Activated effector memory CD4-positive, alpha-beta T cell treated with Interleukin-2 at 50 U/mL for 16 hours (primary cell): ENCODE results near the gene ADAMTS13.
"Not testable (repeated sequence)": the region's sequence is repeated elsewhere in the genome, so short reads cannot be mapped to it uniquely, and the experiment has no call there.

Experiments
- DNase-seq: peaks from one replicate; pipeline ENCODE4 v3.0.0-alpha.2; 2020

ADAMTS13 gene

GRCh38 chr9:133421615-133422542 is at the start of gene ADAMTS13:
ADAMTS13 (plus strand) TSS chr9:133422367; CDS start chr9:133422444, 77 bp downstream.
- no peak for DNase-seq

DNA sequence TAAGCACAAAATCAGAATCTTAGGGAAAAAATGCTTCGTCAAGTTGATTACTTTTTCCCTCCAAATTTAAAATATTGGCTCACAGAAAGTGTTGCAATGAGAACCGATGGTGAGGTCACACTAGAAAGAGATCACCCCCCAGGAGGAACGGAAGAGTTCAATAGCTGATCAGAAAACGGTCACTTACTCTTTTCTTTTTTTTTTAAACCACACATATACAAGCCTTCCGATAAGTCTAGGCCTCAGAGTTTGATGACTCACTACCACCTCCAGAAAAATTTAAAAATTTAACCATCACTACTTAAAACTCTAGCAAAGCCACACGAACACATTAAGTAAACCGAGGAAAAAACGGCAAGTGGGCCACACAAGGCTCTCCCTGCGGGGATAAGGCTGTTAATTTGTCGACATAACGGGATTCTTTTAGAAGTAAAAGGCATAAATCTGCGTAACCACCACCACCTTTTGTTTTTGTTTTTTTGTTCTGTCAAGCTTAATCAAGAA is 47.5 kb upstream of the ADAMTS13 start:
- DNase-seq = no peak

DNA sequence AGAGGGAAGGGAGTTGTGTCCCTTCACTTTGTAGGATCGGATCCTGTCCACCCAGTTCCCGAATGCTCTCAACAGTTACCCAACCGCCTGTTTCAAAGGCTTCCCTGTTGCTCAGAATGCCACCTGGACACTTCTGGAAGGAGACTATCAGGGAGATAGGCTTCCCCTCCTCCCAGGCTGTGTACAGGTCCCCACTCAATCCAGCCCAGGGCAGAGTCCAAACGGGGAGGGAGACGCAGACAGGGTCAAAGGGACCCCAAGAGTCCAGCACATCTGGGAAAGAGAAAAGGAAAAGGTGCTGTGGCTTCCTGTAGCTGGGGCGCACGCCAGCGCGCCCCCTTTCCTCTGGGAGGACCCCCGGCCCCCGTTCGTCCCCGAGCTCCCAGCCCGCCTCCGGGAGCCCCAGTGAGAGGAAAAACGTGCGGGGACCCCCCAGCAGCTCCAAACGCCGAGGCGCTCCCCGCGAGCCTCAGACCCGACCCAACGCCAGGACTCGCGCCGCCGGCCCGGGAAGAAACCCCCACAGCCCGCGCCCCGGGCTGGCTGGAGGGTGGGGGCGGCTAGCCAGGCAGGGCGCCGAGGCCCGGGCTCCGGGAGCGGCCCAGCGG is 46.9 kb upstream of the ADAMTS13 start:
- no peak for DNase-seq

DNA sequence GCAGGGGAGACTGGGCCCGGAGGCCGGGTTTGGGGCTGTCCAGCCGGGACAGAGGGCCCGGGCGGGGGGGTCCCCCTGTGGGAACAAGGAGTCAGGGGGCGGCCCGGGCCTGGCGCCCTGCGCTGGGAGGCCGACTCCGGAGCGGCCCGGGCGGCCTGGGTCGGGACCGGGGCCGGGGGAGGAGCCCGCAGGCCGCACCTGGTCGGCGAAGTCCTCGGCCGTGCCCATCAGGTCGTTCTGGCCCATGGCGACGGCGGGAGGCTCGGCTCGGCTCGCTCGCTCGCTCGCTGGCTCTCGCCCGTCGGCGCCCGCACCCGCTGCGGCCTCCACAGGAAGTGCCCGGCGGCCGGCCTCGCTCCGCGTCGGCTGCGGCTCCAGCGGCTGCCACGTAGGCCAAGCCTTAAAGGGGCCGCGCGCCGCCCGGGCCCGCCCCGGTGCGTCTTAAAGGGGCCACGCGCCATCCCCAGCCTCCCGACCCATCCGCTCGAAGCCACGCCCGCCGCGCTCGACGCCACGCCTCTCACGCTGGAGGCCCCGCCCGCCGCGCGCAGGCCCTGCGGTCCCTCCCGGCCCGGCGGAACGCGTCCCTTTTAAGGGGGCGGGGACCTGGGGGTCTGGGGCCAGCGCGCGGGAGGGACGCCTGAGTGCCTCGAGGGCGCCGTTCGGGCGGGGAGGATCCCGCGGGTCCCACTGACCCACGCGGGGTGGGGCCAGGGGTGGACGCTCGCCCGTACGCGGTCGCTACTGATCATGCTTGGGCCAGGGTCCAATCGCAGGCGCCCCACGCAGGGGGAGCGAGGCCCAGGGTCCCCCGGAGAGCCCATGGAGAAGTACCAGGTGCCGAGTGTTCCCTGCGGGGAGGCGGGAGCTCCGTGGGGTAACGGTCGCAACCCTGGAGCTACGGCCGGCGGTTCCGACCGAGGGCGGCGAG is 46.2 kb upstream of the ADAMTS13 start, which contains the start of the genes STKLD1 and SURF4:
STKLD1 (plus strand) TSS at position 643 of the 931 bp plus-strand sequence; CDS start at position 751, 108 bp downstream.
SURF4 (minus strand) TSS at position 337 of the 931 bp plus-strand sequence; CDS start at position 246, 91 bp downstream.
- peak; percentile 95 for DNase-seq

DNA sequence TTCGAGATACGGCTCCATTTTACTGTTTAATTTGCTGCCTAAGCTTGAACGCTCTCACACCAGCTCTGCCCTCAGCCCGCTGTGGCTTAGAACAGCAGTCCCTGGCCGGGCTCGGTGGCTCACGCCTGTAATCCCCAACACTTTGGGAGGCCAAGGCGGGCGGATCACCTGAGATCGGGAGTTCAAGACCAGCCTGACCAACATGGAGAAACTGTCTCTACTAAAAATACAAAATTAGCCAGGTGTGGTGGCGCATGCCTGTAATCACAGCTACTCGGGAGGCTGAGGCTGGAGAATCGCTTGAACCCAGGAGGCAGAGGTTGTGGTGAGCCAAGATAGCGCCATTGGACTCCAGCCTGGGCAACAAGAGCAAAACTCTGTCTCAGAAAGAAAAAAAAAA is 44.9 kb upstream of the ADAMTS13 start:
- DNase-seq = not testable (repeated sequence)

DNA sequence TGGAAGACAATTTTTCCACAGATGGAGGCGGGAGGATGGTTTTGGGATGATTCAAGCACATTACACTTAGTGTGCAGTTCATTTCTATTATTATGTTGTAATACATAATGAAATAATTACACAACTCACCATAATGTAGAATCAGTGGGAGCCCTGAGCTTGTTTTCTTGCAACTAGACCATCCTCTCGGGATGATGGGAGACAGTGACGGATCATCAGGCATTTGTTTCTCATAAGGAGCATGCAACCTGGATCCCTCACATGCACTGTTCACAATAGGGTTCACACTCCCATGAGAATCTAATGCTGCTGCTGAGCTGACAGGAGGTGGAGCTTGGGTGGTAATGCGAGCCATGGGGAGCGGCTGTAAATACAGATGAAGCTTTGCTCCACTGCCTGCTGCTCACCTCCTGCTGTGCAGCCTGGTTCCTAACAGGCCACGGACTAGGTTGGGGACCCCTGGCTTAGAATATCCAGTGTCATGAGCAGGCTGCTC is 44.4 kb upstream of the ADAMTS13 start:
- DNase-seq = no peak

- no peak for DNase-seq
Observed at GRCh38 chr9:133378408-133378962, 43.7 kb upstream of the ADAMTS13 start.

GRCh38 chr9:133379153-133380086 is 42.7 kb upstream of the ADAMTS13 start:
- no peak for DNase-seq

GRCh38 chr9:133380734-133381133 is 41.4 kb upstream of the ADAMTS13 start:
- no peak for DNase-seq

DNA sequence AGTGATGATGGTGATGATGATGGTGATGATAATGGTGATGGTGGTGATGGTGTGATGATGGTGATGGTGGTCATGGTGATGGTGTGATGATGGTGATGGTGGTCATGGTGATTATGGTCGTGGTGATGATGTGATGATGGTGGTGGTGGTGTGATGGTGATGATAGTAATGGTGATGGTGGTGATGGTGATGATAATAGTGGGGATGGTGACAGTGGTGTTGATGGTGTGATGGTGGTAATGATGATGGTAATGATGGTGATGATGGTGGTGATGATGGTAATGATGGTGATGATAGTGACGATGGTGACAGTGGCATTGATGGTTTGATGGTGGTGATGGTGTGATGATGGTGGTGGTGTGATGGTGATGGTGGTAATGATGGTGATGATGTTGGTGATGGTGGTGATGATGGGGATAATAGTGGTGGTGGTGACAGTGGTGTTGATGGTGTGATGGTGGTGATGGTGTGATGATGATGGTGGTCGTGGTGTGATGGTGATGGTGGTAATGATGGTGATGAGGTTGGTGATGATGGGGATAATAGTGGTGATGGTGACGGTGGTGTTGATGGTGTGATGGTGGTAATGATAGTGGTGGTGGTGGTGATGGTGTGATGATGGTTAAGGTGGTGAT is 39.5 kb upstream of the ADAMTS13 start:
- DNase-seq = no peak

- DNase-seq = no peak
Observed at GRCh38 chr9:133383438-133383837, 38.7 kb upstream of the ADAMTS13 start.

GRCh38 chr9:133384736-133385321 is 37.3 kb upstream of the ADAMTS13 start:
- no peak for DNase-seq

DNA sequence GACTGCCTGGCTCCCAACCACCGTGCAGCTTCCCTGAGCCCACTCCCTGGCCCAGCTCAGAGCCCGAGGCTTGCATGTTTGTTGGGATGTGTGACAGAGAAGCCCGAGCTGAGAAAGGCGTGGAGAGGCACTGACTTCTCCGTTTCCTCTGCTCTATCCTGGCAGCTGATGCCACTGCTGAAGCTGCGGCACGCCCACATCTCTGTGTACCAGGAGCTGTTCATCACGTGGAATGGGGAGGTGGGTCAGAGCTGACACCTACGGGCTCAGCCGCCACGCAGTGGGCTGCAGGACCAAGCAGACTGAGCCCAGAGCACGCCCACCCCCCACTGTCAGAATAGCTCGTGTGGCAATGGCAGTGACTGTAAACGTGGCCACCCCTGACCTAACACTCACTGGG is 36.7 kb upstream of the ADAMTS13 start:
- no peak for DNase-seq

- no peak for DNase-seq
Observed at GRCh38 chr9:133386338-133386737, 35.8 kb upstream of the ADAMTS13 start.

DNA sequence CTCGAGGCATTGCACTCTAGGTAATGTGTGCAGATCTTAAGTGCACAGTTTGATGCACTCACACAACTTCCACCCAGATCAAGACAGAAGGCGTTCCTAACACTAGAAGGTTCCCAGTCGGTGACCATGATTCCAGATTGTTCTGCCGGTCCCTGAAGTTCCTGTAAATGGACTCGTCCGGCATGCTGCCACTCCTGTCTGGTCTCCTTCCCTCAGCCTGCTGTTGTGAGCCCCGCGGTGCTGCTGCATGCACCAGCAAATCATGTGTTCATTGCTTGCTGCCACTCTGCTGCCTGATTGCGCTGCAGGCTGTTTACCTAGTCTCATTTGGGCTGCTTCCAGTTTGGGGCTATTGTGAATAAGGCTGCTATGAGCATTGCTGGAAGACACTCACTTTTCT is 34.5 kb upstream of the ADAMTS13 start:
- DNase-seq = no peak

DNA sequence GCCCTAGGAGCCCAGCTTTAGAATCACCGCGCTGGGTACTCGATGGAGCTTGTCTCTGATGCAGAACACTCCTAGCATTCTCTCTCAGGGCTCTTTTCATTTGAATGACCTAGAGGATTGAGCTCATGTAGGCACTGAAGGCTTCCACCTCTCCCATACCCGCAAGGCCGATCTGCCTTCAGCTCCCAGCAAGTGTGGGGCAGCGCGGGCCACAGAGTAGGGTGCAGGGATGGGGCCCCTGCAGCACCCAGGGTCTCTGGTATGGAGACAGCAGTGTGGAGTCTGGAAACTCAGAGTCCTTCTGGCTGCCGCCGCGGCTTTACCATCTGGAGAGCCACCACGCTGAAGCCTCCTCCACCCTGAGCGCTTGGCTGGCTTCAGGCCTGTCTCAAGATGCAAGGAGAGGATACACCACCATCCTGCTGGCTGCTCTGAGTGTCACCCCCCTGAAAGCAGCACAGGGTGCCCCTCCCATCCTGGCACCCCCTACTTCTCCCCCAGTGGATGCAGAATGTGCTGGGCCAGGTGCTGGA is 33.1 kb upstream of the ADAMTS13 start:
- DNase-seq = no peak

GRCh38 chr9:133389562-133389961 is 32.6 kb upstream of the ADAMTS13 start:
- no peak for DNase-seq

DNA sequence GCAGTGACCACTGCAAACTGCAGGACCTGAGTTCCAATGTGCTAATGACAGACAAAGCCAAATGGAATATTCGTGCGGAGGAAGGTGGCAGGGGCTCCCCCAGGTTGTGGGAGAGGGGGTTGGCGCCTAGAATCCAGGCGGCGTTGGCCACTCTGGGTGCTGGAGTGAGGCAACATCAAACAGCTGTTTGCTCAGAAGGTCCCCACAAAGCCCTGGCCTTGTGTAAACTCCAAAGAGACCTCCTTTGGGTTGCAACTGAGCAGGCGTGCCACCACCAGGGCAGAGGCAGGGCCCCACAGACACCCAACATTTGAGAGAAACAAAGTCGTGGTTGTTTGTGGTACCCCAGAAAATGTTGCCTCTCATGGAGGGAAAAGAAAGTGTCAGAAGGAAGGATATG is 31.5 kb upstream of the ADAMTS13 start:
- no peak for DNase-seq

DNA sequence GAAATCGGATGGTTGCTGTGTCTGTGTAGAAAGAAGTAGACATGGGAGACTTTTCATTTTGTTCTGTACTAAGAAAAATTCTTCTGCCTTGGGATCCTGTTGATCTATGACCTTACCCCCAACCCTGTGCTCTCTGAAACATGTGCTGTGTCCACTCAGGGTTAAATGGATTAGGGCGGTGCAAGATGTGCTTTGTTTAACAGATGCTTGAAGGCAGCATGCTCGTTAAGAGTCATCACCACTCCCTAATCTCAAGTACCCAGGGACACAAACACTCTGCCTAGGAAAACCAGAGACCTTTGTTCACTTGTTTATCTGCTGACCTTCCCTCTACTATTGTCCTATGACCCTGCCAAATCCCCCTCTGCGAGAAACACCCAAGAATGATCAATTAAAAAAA is 30.7 kb upstream of the ADAMTS13 start:
- not testable (repeated sequence) for DNase-seq

DNA sequence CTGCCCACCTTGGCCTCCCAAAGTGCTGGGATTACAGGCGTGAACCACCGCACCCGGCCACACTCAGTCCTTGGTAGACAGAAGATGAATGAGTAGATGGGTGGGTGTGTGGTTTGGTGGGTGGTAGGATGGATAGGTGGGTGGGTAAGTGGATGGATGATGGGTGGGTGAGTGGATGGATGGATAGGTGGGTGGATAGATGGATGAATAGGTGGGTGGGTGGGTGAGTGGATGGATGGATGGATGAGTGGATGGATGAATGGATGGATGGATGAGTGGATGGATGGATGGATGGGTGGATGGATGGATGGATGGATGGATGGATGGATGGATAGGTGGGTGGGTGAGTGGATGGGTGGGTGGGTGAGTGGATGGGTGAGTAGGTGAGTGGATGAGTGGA is 29.9 kb upstream of the ADAMTS13 start:
- not testable (repeated sequence) for DNase-seq
